Measurements from ENCODE around the gene MIGA2. TPM values are rescaled to one million over a fixed set of nuclear protein-coding genes. Genes with fewer than 3 reads are reported as not detected.
A peak's percentile ranks its signal among the peaks of the same experiment; 100 is the strongest.

MIGA2 gene
- total RNA-seq, 2 experiments from 2014 or later = 53.2 to 56.9 TPM

DNA sequence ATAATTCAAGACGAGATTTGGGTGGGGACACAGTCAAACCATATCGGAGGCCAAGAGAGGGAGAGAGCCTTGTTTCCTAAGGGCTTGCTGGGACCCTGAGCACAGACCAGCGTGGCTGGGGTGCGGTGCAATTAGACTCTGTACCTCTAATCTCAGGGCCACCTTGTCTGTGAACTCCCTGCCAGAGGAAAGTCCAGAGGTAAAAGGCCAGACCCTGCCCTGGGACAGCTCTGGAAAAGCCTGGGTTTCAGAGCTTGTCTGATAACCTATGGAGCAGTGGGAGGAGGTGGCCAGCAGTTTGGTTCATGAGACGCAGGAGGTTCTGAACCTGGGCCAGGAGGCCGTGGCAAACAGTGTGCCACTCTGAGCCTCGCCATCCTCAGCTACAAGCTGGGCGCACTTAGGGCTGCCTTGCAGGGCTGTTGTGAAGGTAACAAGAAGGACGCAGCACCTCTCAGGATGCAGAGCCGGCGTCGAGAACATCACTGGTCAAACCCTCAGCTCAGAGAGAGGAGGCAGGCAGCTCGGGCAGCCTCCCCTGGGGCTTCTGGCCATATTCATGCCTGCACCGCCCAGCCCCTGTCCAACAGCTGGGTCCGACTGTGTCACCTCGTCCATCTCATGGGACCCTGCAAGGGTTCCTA lies 39.7 kb downstream of the MIGA2 start:
- CTCF ChIA-PET = no interaction called here
- Histone ChIP-seq H3K9me3 (ENCODE audit: control insufficient read depth in 1 of 2, insufficient read depth in 1 of 2, low read length in 2 of 2) (no peaks in the 10 kb centered on the region), H3K4me1 (ENCODE audit: insufficient read depth, low read length) (peaks cover 35% of the 10 kb centered on the region), H3K27ac (ENCODE audit: low read depth in 1 of 2, low read length in 2 of 2) (no peak overlapping the region), H3K36me3 (ENCODE audit: insufficient read depth, low read length) (no peaks in the 10 kb centered on the region), H3K27me3 (ENCODE audit: control insufficient read depth in 1 of 2, insufficient read depth in 2 of 2, low read length in 2 of 2) (no peaks in the 10 kb centered on the region), H3K4me3 (ENCODE audit: low read length) (no peak overlapping the region)
- no peaks in the 10 kb centered on the region for H3K9me3 Mint-ChIP-seq
- intact Hi-C loops (cut with DNase I, micrococcal nuclease) = no loop called here
- TF ChIP-seq CTCF (IDR thresholded peaks at IDR 0.05) = no peak
- peak overlapping the region; percentile 51 for H3K4me3 Mint-ChIP-seq
- DNase-seq = peak in 1 of 14 experiments; percentile 14
- no peaks in the 10 kb centered on the region for H3K27me3 Mint-ChIP-seq
- no peaks in the 10 kb centered on the region for H3K36me3 Mint-ChIP-seq (ENCODE audit: low read depth)
- H3K27ac Mint-ChIP-seq = no peak overlapping the region
- POLR2A ChIA-PET = no interaction called here
- ATAC-seq (ENCODE audit: poor library complexity) = no peak
- peaks cover 26% of the 10 kb centered on the region for H3K4me1 Mint-ChIP-seq (ENCODE audit: low read depth)

- no peaks in the 10 kb centered on the region for H3K36me3 Mint-ChIP-seq (ENCODE audit: low read depth)
- Histone ChIP-seq H3K9me3 (ENCODE audit: control insufficient read depth in 1 of 2, insufficient read depth in 1 of 2, low read length in 2 of 2) (no peaks in the 10 kb centered on the region), H3K4me3 (ENCODE audit: low read length) (no peak overlapping the region), H3K27me3 (ENCODE audit: control insufficient read depth in 1 of 2, insufficient read depth in 2 of 2, low read length in 2 of 2) (no peaks in the 10 kb centered on the region), H3K4me1 (ENCODE audit: insufficient read depth, low read length) (peaks cover 33% of the 10 kb centered on the region), H3K27ac (ENCODE audit: low read depth in 1 of 2, low read length in 2 of 2) (no peak overlapping the region), H3K36me3 (ENCODE audit: insufficient read depth, low read length) (no peaks in the 10 kb centered on the region)
- no peaks in the 10 kb centered on the region for H3K9me3 Mint-ChIP-seq
- intact Hi-C loops (cut with DNase I, micrococcal nuclease) = no loop called here
- no peak overlapping the region for H3K27ac Mint-ChIP-seq
- DNase-seq (no peak), ATAC-seq (ENCODE audit: poor library complexity) (no peak)
- H3K4me3 Mint-ChIP-seq = no peak overlapping the region
- TF ChIP-seq CTCF (IDR thresholded peaks at IDR 0.05) = no peak
- peaks cover 23% of the 10 kb centered on the region for H3K4me1 Mint-ChIP-seq (ENCODE audit: low read depth)
- CTCF ChIA-PET = no interaction called here
- POLR2A ChIA-PET = no interaction called here
- H3K27me3 Mint-ChIP-seq = no peaks in the 10 kb centered on the region
Measured at GRCh38 chr9:129076640-129077037, 40.2 kb downstream of the MIGA2 start.

- Mint-ChIP-seq H3K4me3 (no peak overlapping the region), H3K27ac (no peak overlapping the region), H3K36me3 (ENCODE audit: low read depth) (no peaks in the 10 kb centered on the region), H3K27me3 (no peaks in the 10 kb centered on the region), H3K4me1 (ENCODE audit: low read depth) (peaks cover 25% of the 10 kb centered on the region), H3K9me3 (no peaks in the 10 kb centered on the region)
- CTCF ChIA-PET = no interaction called here
- Histone ChIP-seq H3K27ac (ENCODE audit: low read depth in 1 of 2, low read length in 2 of 2) (no peak overlapping the region), H3K27me3 (ENCODE audit: control insufficient read depth in 1 of 2, insufficient read depth in 2 of 2, low read length in 2 of 2) (no peaks in the 10 kb centered on the region), H3K4me1 (ENCODE audit: insufficient read depth, low read length) (peaks cover 33% of the 10 kb centered on the region), H3K9me3 (ENCODE audit: control insufficient read depth in 1 of 2, insufficient read depth in 1 of 2, low read length in 2 of 2) (no peaks in the 10 kb centered on the region), H3K4me3 (ENCODE audit: low read length) (no peak overlapping the region), H3K36me3 (ENCODE audit: insufficient read depth, low read length) (no peaks in the 10 kb centered on the region)
- POLR2A ChIA-PET = no interaction called here
- intact Hi-C loops (cut with DNase I, micrococcal nuclease) = no loop called here
- no peak for TF ChIP-seq CTCF (IDR thresholded peaks at IDR 0.05)
- ATAC-seq (ENCODE audit: poor library complexity) = no peak
- no peak for DNase-seq
Measured at GRCh38 chr9:129077236-129077635, 40.8 kb downstream of the MIGA2 start.
